Nucleus accumbens (tissue), 56 donors: ENCODE data around the gene CACNA1B.

Experiments
- DNase-seq, 56 donors: peaks; one replicate each; lab custom pipeline; 2025; lab: John Stamatoyannopoulos, UW

The CACNA1B gene

DNA sequence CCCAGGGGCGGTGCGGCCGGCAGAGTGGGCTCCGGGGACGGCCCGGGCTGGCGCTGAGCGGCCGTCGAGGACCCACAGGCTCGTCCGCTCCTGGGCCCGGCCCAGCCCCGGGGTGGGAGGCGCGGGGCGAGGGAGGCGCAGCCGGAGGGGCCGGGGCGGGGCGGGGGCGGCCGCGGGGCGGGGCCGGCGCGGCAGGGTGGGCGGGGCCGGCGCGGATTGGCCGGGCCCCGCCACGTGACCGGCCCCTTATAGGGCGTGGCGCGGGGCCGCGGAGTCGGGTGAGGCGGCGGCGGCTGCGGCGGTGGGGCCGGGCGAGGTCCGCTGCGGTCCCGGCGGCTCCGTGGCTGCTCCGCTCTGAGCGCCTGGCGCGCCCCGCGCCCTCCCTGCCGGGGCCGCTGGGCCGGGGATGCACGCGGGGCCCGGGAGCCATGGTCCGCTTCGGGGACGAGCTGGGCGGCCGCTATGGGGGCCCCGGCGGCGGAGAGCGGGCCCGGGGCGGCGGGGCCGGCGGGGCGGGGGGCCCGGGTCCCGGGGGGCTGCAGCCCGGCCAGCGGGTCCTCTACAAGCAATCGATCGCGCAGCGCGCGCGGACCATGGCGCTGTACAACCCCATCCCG, at the start of gene CACNA1B:
Gene CACNA1B, plus strand, starts transcription at position 277 of the 617 bp plus-strand sequence. Its CDS starts 152 bp downstream, at position 429.
- peak in 6 of 56 donors; percentile 23 to 53 (median 42) for DNase-seq

DNA sequence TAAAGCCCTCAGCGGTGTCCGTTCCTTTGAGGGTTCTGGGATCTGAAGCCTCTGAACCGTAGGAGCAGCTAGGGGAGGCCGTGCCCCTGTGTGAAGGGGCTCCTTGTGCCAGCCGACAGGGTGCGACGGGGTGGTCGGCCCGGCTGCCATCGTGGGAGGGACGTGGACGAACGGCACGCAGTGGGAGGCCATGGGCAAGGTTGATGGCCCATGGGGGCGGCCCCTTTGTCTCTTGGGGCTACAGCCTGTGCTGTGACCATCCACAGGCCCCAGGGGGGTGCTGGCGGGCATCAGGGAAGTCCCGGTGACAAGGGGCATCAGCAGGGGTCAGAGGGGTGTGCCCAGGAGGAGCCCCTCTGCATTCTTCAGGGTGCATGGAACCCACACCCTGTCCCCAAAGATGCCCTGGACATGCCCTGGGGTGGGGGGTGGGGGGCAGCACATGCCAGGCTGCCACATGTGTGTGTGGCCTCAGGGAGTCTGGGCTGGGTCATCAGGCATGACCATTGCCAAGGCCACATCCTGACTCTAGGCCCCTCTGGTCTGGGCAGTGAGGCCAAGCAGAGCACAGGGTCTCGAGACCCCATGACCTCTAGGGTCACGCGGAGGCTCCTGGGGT, 49.6 kb upstream of the CACNA1B start:
- DNase-seq, result no peak

DNA sequence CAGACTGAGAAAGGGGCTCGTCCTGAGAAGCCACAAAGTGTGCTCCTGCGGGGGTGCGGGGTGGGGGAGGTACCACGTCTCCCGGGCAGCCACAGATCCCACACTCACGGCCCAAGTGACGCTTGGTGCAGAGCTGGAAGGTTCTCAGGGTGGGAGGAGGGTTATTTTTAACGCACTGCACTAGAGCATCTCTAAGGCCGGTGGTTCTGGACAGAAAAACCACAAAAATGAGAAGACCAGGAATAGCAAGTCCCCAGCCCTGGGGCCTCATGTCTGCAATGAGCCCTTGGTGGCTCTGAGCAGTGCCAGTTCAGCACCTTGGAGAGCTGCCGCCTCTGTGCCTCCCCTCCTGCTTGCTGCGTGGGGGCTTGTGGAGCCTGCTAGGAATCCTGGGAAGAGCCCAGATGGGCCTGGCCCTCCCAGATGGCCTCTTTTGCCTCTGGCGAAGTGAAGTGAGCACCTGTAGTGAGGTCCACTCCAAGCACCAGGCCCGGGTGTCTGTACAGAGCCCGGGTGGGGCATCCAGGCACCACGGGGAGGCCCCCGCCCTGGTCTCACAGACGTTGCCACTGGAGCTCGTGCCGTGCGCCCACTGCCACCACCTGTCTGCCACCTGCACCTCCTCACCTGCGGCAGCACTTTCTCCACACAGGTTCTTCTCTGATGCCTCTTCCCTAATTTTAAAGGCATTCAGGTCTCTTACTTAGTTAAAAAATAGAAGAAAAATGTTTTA, 48.9 kb upstream of the CACNA1B start:
- no peak for DNase-seq

DNA sequence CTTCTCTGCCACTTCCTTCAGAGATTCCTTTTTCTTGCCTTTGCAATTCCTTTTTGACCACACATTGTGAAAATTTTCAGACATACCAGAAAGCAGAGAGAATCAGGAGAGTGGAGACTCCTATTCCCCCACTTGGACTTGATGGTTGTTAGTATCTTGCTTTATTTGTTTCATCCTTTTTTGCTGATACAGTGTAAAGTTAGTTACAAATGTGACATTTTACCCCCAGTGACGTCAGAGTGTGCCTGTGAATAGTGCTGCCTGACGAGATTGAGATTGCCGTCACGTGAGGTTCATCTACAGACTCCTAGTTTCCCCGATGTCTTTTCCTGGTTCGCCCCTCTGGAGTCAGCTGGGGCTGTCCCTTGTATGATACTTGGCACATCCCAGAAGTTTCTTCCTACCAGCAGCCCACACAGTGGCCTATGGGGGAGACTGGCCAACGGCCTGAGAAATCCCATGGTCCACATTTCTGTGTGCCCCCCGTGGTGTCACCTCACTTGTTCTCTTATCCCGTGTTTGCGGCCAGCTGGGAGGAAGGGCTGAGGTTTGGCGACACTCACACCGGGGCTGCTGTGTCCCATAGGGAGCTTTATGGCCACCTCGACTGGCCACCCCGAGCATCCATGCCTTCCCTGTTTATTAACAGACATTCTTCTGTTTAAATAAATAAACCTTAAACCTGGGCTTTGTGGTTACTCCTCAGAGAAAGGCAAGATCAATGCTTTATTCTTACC, 48.2 kb upstream of the CACNA1B start:
- no peak for DNase-seq

DNA sequence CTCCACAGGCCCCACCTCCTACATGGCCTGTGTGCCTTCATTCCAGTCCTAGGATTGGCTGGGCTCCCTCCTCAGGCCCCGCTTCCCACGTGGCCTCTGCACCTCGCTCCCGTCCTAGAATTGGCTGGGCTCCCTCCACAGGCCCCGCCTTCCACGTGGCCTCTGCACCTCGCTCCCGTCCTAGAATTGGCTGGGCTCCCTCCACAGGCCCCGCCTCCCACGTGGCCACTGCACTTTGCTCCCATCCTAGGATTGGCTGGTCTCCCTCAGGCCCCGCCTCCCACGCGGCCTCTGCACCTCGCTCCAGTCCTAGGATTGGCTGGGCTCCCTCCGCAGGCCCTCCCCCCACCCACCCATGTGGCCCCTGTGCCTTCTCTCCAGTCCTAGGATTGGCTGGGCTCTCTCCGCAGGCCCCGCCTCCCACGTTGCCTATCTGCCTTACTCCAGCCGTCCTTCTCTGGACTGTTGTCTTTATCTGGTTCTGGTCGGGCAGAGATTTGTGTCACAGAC, 45.3 kb upstream of the CACNA1B start:
- no peak for DNase-seq

DNA sequence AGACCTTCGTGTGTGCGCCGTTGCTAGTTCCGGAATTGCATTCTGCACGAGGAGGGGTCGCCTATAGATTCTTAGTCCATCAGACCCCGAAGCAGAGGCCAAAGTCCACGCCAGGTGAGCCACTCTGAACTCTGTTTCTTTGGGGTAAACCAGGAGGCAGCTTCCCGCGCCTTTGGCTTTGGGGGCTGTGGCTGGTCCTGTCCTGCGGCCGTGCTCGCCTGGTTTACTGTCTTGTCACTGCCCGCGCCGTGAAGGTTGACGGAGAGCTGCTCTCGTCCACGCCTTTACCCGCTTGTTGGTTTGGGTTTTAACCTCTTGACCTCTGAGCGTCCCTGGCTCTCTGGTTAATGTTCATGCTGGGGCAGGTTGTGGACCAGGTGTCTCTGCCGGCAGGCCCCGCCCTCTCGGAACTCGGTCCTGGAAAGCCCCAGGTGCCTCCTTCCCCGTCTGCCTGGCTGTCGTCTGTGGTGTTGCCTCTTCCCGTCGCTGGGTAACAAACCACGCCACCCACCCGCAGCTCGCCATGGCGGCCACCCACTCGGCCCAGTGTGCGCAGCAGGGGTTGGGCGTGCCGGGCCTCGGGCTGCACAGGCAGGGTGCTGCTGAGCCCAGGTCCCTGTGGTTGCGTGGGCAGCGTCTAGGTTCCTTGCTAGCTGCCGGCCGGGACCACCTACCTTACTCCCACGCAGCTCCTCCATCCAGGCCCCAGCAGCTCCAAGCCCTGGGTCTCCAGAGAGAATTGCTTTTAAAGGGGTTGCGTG, 44.6 kb upstream of the CACNA1B start:
- peak in 6 of 56 donors; percentile 26 to 58 (median 40) for DNase-seq

DNA sequence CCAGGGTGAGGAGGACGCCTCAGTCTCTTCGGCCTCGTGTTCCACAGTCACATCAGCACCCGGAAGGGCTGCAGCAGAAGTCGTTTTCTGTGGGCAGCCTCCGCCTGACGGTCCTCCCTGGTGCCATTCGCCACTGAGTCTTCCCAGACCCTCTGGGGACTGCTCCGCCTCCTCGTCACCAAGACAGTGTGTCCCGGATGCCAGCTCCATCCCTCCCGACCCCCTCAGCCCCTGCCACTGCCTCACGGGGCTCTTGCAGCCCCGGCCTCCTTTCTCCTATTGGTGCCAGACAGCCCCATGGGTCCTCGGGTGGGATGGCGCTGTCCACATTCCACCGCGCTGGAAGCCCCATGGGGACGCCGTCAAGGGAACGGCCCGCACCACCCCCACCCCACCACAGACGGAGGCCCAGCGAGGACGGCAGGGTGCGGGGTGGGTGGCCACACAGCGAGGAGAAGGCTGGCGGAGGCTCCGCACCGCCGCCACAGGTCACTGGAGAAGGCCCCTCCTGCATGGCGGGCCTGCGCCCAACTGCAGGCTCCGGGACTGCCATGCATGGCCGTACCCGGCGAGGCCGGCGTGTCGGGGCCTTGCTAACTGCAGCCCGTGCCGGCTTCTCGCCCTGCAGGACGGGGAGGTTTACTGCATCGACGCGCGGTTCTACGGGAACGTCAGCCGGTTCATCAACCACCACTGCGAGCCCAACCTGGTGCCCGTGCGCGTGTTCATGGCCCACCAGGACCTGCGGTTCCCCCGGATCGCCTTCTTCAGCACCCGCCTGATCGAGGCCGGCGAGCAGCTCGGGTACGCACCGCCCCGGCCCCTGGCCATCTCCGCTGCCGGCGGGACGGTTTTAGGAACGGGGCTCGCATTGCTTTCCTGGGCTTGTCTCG, 43.6 kb upstream of the CACNA1B start:
- DNase-seq, result no peak

DNA sequence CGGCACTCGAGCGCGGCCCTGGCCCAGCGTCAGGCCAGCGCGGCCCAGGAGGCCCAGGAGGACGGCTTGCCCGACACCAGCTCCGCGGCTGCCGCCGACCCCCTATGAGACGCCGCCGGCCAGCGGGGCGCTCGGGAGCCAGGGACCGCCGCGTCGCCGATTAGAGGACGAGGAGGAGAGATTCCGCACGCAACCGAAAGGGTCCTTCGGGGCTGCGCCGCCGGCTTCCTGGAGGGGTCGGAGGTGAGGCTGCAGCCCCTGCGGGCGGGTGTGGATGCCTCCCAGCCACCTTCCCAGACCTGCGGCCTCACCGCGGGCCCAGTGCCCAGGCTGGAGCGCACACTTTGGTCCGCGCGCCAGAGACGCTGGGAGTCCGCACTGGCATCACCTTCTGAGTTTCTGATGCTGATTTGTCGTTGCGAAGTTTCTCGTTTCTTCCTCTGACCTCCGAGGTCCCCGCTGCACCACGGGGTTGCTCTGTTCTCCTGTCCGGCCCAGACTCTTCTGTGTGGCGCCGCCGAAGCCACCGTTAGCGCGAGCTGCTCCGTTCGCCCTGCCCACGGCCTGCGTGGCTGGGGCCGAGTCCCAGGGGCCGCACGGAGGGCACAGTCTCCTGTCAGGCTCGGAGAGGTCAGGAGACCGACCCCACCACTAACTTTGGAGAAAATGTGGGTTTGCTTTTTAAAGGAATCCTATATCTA, 42.6 kb upstream of the CACNA1B start:
- DNase-seq, result no peak

DNA sequence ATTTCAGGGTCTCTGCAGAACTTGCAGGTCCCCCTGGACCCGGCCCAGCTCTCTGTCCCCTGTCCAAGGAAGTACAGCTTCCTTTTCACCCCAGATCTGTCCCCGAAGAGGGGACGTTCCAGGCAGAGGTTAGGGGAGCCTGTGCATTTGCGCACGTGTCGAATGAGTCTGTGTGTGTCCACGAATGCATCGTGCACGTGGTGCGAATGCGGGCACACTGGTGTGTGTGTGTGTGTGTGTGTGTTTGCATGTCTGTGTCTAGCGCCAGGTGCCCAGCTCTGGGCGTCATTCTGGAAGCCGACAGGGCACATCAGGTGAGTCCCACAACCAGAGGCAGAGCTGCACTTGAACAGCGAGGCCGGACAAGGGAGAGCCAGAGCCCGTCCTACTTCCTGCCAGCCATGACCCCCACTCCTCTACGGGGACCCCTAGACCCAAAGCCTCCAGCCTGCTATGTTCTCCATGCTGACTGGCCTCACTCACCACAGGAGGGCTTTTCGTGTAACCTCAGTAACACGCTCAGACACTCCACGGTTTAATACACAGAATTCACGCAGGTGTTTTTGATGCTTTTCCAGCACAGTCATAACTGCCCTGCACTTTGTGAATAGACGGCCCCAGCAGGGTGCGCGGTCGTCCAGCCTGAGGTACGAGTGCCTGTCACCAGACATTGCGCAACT, 41.3 kb upstream of the CACNA1B start:
- no peak for DNase-seq

DNA sequence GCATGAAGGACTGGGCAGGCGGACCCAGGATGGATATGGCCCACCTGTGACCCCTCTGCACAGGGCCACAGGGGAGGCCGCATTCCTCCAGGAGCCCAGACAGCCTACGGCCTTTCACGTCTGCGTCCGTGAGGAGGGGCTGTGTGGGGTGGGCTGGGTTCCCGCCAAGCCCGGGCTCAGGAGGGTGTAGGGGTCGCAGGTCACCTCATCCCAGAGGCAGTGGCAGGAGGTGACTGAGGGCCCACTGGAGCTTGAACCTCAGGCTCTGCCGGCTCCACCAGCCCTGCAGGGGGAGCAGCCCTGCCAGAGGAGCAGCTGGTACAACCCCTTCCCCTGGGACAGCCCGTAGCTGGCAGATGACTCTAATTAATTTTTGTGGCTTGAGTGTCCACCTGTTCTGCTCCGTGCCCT, 40.7 kb upstream of the CACNA1B start:
- DNase-seq, result no peak

DNA sequence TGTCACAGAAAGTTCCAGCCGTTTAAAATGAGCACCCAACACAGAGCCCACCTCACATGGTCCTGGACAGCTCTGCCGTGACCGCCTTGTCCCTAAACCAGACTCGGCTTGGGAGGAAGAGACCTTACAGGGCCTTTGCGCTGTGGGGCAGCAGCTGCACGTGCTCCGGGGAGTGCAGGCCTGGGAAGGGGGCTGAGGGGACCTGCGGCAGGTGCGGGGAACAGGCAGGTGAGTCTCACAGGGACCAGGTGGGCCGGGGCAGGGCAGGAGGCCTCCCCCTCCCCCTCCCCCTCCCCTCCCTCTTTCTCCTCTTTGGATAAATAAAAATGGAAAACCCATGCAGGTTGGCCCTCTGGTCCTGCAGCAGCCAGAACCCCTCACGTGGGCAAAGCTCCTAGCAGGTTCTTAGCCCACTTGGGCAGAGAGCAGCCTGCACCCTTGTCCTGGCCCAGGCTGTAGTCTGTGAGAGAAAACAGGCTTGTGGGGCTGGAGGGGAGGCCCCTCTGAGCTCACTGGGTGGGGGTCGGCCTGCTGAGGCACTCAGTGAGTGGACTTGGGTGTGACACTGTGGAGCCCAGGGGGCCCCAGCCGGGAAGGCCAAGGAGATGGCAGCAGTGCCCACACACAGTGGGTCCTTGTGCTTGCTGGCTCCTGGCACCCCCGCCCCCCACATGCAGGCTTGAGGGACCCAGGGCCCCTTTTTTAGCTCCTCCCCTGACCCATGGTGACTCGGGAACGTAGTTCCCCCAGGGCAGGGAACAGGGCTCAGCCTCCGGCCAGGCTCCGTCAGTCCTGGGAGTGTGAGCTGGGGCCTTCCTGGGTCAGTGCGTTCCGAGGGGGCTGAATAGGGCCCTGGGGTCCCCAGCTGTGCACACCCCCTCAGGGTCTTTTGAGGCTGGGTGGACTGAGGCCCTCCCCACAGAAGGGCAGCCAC, 40.0 kb upstream of the CACNA1B start:
- no peak for DNase-seq

DNA sequence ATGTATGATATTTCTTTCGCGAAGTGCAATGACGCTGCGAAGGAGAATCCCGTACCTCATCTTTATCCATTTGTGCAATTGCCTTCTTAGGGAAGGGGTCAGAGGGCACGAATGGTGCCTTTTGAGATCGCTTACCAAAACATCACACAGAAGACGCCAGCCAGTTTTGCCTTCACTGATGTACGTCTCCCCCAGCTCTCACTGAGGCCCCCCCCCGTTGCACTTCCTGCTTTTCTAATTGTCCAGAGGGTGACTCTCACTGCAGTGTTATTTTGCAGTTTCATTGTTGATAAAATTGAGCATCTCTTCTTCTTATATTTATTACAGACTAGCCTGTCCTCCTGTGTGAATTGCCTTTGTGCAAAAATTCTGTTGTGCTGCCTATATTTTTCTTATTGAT, 39.0 kb upstream of the CACNA1B start:
- no peak for DNase-seq

DNA sequence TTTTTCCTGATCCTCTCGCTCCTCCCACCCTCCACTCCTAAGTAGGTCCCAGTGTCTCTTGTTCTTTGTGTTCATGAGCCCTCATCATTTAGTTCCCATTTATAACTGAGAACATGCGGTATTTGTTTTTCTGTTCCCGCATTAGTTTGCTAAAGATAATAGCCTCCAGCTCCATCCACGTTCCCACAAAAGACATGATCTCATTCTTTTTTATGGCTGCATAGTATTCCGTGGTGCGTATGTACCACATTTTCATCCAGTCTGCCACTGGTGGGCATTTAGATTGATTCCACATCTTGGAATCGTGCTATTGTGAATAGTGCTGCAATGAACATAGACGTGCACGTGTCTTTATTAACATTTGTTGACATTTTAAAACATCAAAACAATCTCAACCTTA, 34.2 kb upstream of the CACNA1B start:
- no peak for DNase-seq

DNA sequence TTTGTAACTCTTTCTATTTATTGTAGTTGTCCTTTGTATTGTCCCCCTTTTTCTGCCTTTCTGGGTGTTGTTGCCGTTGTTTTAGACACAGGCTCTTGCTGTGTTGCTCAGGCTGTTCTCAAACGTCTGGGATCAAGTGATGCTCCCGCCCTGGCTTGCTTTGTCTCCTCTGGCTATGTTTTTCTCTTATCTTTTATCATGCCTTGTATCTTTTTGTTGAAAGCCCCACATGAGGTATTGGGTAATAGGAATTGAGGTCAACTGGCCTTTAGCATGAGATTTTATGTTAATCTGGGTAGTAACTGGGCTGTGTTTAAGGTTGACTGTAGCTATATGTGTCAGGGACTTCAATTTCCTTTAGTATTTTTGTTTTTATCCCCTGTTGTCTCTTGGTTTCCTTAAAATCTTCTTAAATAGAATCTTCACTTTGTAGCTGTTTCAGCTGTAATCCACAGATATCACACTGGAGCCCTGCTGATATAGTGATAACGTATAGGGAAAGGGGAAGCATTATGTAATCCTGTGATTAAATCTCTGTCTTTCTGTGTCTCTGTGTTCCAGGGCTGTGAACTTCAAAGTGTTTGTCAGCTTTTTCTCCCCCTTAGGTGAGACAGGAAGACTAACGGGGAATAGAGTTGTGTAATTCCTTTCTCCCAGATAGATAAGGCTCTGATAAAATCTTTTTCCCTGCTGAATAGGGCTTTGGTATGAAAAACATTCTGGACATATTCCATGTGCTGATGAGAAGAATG, 25.9 kb upstream of the CACNA1B start:
- DNase-seq, result no peak

DNA sequence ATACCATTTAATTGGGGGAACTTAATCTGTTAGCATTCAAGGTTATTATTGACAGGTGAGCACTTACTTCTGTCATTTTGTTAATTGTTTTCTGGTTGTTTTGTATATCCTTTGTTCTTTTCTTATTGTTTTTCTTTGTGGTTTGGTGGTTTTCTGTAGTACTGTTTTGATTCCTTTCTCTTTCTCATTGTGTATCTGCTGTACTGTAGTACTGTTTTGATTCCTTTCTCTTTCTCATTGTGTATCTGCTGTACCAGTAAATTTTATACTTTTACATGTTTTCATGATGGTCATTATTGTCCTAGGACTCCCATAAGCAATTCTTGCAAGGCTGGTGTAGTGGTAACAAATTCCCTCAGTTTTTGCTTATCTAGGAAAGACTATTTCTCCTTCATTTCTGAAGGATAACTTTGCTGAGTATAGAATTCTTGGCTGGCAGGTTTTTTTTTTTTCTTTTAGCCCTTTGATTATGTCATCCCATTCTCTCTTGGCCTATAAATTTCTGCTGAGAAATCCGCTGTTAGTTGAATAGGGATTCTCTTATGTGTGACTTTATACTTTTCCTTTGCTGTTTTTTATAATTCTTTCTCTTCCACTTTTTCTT, 24.1 kb upstream of the CACNA1B start:
- DNase-seq, result no peak

DNA sequence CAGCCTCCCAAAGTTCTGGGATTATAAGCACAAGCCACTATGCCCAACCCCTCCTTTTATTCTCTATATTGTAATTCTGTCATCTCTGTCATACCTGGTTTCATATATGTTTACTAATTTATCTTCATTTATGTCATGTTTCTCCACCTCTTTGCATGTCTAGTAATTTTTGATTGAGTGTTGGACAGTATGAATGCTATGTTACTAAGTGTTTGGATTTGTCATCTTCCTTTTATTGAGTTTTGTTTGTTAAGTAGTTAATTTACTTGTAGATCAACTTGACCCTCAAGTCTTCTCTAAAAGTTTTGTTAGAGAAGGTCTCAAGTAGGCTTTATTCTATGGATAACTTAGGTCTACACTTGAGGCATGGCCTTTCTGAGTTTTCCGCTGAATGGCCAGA, 17.2 kb upstream of the CACNA1B start:
- no peak for DNase-seq
